ENCODE results near the gene AUTS2. TPM values are rescaled to one million over a fixed set of nuclear protein-coding genes. Genes with fewer than 3 reads are reported as not detected.

AUTS2 gene
- polyA plus RNA-seq, 1 donor (not counting 4 experiments of a cell fraction or from before 2014, with no cell fraction given), result 4.7 TPM

DNA sequence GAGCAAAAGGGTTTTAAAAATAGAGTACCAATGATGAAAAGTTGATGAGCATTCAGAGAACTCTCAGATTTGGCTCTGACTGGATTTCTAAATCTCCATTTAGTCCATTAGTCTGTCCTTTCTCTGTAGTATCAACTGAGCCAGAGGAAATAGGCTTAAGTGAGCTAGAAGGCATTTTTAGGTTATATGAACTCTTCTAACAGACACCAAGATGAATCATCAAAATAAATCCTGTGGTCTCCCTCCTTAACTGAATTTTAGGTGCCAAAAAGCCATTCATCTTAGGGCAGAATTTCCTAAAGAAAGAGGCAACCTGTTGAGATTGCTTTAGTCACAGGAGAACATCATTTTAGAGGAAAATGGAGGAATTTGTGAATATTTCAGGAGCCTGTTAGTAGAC, 305.1 kb downstream of the AUTS2 start:
- FAIRE-seq (no peak), DNase-seq (ENCODE audit: low read depth, low spot score) (no peak)
- Histone ChIP-seq H3K4me1 (ENCODE audit: control insufficient read depth, extremely low read depth, insufficient read depth, low read length) (no peaks in the 10 kb centered on the region), H3K9me3 (ENCODE audit: control insufficient read depth, low read depth, low read length) (no peaks in the 10 kb centered on the region), H3K27me3 (ENCODE audit: control insufficient read depth, extremely low read depth, insufficient read depth, low read length) (peaks cover 3% of the 10 kb centered on the region), H2AFZ (ENCODE audit: control insufficient read depth, low read length) (no peak overlapping the region), H4K20me1 (ENCODE audit: control insufficient read depth, extremely low read depth, insufficient read depth, low read length) (no peaks in the 10 kb centered on the region), H3K79me2 (ENCODE audit: control insufficient read depth, insufficient read depth, low read length) (no peaks in the 10 kb centered on the region), H3K9me1 (ENCODE audit: control insufficient read depth, extremely low read depth, insufficient read depth, low read length) (no peaks in the 10 kb centered on the region), H3K27ac (ENCODE audit: control insufficient read depth, insufficient read depth, low read length) (no peak overlapping the region), H3K4me2 (ENCODE audit: control insufficient read depth, extremely low read depth, insufficient read depth, low read depth, low read length) (no peak overlapping the region), H3K9ac (ENCODE audit: control insufficient read depth, extremely low read depth, insufficient read depth, low read length) (no peak overlapping the region), H3K4me3 (ENCODE audit: control insufficient read depth in 2 of 3, extremely low read depth in 1 of 3, insufficient read depth in 2 of 3, low read depth in 1 of 3, low read length in 3 of 3) (no peak overlapping the region), H3K36me3 (ENCODE audit: control insufficient read depth in 2 of 2, extremely low read depth in 1 of 2, insufficient read depth in 2 of 2, low read length in 2 of 2) (no peaks in the 10 kb centered on the region)
- dilution Hi-C loops (cut with MboI; ENCODE audit: extremely low pct_ligation_motif_present, low sequenced_read_pairs), result no loop called here
- no peak for TF ChIP-seq EZH2 (IDR thresholded peaks at IDR 0.05; ENCODE audit: low read length)
- TF ChIP-seq, protein P1, sequence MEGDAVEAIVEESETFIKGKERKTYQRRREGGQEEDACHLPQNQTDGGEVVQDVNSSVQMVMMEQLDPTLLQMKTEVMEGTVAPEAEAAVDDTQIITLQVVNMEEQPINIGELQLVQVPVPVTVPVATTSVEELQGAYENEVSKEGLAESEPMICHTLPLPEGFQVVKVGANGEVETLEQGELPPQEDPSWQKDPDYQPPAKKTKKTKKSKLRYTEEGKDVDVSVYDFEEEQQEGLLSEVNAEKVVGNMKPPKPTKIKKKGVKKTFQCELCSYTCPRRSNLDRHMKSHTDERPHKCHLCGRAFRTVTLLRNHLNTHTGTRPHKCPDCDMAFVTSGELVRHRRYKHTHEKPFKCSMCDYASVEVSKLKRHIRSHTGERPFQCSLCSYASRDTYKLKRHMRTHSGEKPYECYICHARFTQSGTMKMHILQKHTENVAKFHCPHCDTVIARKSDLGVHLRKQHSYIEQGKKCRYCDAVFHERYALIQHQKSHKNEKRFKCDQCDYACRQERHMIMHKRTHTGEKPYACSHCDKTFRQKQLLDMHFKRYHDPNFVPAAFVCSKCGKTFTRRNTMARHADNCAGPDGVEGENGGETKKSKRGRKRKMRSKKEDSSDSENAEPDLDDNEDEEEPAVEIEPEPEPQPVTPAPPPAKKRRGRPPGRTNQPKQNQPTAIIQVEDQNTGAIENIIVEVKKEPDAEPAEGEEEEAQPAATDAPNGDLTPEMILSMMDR (optimal IDR thresholded peaks at IDR 0.05 in 1 of 3, IDR thresholded peaks at IDR 0.05 in 1 of 3, conservative IDR thresholded peaks at IDR 0.05 in 1 of 3; ENCODE audit: extremely low read depth in 1 of 3, insufficient read depth in 2 of 3, low read length in 3 of 3), result no peak

DNA sequence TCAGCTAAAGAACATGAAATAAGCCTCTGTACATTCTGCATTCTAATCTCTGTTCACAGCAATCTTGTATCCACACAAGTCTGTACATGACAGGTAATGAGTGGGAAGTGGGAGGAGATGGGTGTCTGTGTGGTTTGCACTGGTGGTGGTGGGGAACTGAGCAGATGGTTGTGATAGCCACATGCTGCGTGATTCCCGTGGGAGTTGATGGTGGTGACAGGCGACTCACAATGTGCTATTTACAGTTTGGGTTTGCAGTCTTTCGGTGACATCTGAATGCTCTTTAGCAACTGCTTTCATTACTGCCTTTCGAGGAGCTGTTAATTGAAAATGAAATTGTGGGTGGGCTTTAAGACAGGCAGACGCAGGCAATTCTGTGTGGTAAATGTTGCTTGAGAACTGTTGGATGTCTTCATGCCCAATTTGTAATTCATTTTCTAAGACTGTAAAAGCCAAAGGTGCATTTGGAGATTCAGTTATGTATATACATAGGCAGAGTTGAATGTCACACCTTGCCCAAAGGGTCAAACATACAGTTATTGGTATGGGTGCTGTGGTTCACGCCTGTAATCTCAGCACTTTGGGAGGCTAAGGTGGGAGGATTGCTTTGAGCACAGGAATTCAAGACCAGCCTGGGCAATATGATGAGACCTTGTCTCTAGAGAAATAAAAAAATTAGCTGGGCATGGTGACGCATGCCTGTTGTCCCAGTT, 308.2 kb downstream of the AUTS2 start:
- H3K4me1 ChIP-seq (ENCODE audit: control insufficient read depth, extremely low read depth, insufficient read depth, low read length), result no peaks in the 10 kb centered on the region
- dilution Hi-C loops (cut with MboI; ENCODE audit: extremely low pct_ligation_motif_present, low sequenced_read_pairs), result no loop called here
- H3K27me3 ChIP-seq (ENCODE audit: control insufficient read depth, extremely low read depth, insufficient read depth, low read length), result no peaks in the 10 kb centered on the region
- H3K27ac ChIP-seq (ENCODE audit: control insufficient read depth, insufficient read depth, low read length), result no peak overlapping the region
- H4K20me1 ChIP-seq (ENCODE audit: control insufficient read depth, extremely low read depth, insufficient read depth, low read length), result no peaks in the 10 kb centered on the region
- H3K9me3 ChIP-seq (ENCODE audit: control insufficient read depth, low read depth, low read length), result no peaks in the 10 kb centered on the region
- no peaks in the 10 kb centered on the region for H3K79me2 ChIP-seq (ENCODE audit: control insufficient read depth, insufficient read depth, low read length)
- H3K9ac ChIP-seq (ENCODE audit: control insufficient read depth, extremely low read depth, insufficient read depth, low read length), result no peak overlapping the region
- H3K36me3 ChIP-seq (ENCODE audit: control insufficient read depth in 2 of 2, extremely low read depth in 1 of 2, insufficient read depth in 2 of 2, low read length in 2 of 2), result no peaks in the 10 kb centered on the region
- H3K4me3 ChIP-seq (ENCODE audit: control insufficient read depth in 2 of 3, extremely low read depth in 1 of 3, insufficient read depth in 2 of 3, low read depth in 1 of 3, low read length in 3 of 3), result no peak overlapping the region
- no peak overlapping the region for H2AFZ ChIP-seq (ENCODE audit: control insufficient read depth, low read length)
- H3K9me1 ChIP-seq (ENCODE audit: control insufficient read depth, extremely low read depth, insufficient read depth, low read length), result no peaks in the 10 kb centered on the region
- DNase-seq (ENCODE audit: low read depth, low spot score), result no peak
- no peak overlapping the region for H3K4me2 ChIP-seq (ENCODE audit: control insufficient read depth, extremely low read depth, insufficient read depth, low read depth, low read length)
- TF ChIP-seq, protein P1 (optimal IDR thresholded peaks at IDR 0.05 in 1 of 3, IDR thresholded peaks at IDR 0.05 in 1 of 3, conservative IDR thresholded peaks at IDR 0.05 in 1 of 3; ENCODE audit: extremely low read depth in 1 of 3, insufficient read depth in 2 of 3, low read length in 3 of 3), result no peak
- TF ChIP-seq EZH2 (IDR thresholded peaks at IDR 0.05; ENCODE audit: low read length), result no peak
- FAIRE-seq, result no peak
